NCI-H460 (cell line): ENCODE results near the gene SRCIN1. TPM values are rescaled to one million over a fixed set of nuclear protein-coding genes. Genes with fewer than 3 reads are reported as not detected.

ENCODE experiments used
- DNase-seq: peaks from one replicate; pipeline ENCODE4 v3.0.0-alpha.2; 2016; ENCODE audit warnings: low read depth; ENCODE audit errors: extremely low read depth
- total RNA-seq: library from RNA; depleted of rRNA; stranded (reverse); fragments of >200 nt; shearing (Covaris generic); gene quantifications from 2 replicates; pipeline ENCODE4 v1.2.3, GENCODE V29; 2014

SRCIN1 gene
- total RNA-seq, 1 experiment from 2014 or later, result 3.0 TPM

DNA sequence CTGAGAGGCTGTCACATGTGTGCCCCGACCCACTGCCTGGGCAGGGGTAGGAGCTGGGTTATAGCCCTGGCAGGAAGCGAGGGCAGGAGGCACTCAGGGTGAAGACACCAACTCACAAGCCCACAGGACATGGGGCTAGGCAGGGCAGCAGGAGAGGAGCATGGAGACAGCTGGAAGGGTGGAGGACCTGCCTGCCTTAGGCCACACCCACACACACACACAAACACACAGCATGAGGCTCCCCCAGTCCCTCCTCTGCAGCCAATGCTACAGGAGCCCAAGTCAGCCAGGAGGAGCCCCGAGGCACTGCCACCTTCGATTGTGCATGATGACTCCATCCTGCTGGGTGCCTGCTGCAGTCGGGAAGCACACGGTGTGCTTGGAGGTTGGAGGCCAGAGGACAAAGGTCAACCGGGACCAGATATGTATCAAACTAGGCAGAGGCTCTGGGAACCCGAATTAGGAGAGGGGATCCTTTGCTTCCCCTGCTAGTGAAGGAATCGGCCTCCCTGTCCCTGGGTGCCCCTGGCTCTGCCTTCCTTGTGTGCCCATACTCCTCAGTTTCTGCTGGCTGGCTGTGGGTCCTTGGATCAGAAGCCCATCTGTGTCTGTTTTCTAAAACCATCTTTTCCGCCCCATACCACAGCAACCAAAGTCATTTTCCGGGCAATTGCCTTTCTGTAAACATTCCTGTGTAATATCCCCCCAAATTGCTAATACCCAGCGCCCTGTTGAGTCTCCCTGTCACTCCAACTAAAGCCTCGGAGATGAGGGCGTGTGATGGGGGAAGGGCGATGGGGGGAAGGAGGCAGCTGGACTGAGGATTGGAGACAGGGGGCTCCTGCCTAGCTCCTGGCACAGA lies 20.5 kb downstream of the SRCIN1 start:
- no peak for DNase-seq

DNA sequence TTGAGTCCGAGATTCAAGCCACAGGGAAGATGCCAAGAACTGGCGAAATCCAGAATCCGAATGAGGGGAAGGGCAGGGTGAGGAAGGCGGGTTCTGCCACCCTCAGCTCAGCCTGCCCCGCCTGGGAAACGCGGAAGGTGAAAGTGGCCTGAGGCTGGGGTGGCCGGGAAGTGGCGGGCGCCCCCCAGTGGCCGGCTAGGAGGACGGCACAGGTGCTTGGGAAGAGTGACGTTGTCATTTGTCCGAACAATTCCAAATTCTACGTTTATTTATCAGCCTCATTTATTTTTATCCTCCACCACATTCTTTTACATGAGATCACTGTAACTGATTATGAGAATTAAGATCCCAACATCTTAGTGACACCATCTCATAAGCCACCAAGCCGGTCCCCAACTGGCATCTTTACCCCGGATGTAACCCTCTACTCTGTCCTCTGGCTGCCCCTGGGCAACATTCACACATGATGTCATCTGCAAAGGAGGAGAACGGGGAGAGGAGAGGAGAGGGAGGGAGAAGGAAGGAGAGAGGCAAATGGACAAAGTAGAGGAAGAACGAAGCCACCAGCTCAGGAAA lies 21.3 kb downstream of the SRCIN1 start:
- peak; percentile 66 for DNase-seq

DNA sequence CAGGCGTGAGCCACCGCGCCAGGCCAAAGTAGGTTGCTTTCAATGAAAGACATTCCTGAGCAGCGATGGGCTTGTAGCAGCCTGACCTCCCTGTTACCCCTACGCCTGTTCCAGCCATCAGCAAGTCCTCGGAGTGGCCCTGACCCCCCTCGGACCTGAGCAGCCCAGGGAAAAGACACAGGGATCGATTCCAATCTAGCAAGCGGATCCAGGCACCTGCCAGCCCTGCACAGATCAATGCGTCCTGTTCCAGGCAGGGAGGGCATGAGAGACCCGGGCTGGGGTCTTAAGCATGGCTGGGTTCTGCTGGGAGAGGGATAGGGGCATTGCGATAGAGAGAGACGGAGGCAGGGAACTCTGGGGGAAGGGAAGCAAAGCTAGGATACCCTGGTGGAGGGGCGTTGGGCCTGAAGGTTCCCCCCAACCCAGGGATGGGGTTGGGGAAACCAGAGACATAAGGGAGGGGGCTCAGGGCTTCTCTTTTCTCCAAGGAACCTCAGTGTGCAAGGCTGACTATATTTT lies 21.9 kb downstream of the SRCIN1 start:
- DNase-seq, result no peak

DNA sequence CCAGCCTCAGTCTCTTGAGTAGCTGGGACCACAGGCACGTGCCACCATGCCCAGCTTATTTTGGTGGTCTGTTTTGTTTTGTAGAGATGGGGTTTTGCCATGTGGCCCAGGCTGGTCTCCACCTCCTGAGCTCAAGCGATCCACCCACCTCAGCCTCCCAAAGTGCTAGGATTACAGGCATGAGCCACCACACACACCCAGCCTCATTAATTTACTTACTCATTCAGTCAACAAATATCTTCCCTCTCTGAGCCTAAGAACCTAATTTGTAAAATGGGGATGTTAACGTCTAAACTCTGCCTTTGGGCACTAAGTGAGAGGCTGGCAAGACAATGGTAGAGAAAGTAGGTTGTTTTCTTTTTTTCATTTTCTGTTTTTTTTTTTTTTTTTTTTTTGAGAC lies 22.6 kb downstream of the SRCIN1 start:
- no peak for DNase-seq

DNA sequence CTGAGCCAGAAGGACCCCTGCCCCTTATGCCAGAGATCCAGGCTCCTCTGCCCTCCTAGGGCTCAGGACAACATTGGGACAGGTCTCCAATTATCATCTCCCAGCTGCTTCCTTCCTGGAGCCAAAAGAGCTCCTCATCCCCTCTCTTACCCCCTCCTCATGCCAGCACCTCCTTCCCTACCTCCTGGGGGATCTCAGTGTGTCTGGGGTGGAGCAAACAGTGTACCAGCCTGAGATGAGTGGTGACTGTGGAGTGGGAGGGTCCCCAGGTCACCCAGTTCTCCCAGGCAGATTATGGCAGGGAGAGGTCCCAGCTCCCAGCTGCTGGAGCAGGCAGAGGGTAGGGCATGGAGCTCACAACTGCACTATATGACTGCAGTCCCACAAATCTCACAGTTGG lies 23.7 kb downstream of the SRCIN1 start:
- DNase-seq, result no peak

DNA sequence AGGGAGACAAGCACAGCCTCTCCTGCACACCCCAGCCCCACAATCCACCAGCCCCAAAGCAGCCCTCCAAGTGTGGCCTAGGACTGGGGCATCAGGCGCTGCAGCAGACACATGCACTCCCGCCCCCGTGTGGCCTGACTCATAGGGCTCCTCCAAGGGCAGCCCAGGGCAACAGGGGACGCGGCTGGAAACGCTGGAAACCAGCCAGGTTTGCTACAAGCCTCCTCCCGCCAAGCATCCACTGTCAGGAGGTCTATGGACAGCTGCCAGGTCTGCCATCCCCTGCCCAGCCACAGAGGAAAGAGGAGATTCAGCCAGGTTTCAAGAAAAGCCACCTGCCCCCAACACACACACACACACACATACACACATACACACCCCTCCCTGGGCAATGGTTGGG lies 25.8 kb downstream of the SRCIN1 start:
- no peak for DNase-seq

DNA sequence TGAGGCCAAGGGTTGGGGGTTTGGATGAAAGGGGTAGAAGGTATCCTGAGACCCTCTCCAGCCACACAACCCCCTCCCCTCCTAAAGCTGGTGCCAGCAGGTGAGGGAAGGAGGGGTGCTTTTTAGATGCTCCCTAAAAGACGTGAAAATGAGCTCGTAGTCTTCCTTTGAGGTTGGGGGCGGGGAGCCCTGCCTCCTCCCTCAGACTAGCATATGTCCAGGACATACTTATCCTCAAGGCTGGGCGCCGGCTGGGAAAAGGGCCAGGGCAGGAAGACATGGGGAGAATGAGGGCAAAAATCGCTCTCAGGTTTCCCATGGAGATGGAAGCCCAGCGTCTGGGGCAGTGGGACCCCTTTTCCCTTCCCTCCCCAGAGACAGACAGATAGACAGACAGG lies 26.7 kb downstream of the SRCIN1 start:
- no peak for DNase-seq

DNA sequence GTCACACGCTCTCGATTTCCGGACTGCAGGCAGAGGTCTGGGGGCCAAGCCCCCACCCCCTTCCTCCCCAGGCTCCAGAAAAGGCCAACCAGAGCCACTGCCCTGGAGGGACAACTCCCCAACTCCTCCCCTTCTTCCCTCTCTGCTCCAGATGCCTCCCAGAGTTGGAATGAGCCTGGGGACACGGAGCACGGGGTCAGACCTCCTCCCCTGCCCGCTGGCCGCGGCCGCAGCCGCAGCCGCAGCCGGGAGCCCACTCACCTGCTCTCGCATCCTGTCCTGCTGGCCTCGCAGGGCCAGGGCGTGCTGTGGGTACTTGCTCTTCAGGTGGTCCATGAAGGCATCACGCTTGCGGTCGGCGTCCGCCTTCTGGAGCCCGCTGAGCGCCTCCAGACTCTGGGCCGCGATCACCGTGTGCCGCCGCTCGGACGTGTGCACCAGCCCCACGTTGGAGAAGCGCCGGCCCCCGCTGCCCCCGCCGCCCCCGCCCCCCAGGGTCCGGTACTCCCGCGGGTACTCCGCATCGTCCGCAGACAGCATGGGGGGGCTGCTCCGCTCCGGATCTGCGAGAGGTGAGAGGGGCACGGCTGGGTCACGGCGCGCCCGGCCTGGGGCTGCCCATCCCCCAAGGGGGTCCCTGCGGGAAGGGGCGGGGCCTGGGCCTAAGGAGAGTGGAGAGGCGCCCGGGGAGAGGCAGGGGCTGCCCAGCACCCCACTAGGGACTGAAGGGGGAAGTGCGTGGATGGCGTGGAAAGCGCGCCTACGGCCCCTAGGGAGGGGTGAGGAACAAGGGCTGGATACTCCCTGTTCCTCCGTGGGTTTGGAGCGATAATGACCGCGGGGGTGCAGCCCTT lies 27.3 kb downstream of the SRCIN1 start:
- DNase-seq, result no peak

DNA sequence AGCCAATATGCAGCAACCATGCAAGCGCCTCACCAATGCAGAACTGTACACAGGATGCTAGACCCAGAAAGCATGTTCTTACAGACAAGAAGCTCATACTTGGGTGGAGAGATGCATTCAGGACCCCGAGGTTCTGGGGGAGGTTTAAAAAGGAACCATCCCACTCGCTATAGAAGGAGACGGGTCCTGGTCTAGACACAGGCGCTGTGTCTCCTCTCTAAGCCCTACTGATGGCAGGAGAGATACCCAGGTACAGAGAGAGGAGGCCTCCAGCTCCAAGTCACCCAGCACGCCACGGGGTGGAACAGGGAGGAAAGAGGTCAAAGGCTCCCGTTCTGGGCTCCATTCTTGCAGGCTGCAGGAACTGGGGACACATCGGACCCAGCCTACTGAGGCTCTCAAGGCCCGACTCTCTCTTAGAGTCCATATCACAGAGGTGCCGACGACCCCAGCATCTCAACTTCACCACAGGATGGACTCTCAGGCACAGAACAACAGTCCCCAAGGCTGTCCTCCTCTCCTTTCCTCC lies 28.0 kb downstream of the SRCIN1 start:
- no peak for DNase-seq

DNA sequence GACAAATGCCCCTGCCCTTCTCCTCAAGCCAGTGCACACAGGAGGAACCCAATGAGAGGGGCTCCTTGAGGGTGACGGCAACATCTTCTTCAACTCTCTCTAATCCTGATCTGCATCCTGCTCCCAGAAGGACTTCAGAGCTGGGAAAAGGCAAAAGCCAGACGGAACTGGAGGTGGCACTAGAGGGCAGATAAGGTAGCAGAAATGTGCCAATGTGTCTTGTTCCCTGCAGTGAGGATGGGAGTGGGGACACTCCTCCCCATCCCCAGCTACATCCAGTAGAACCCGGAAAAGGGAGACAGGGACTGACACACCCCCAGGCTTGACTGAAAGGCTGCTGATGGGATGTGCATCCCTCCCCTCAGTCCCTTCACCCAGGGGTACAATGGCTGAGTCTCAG lies 28.5 kb downstream of the SRCIN1 start:
- DNase-seq, result no peak

DNA sequence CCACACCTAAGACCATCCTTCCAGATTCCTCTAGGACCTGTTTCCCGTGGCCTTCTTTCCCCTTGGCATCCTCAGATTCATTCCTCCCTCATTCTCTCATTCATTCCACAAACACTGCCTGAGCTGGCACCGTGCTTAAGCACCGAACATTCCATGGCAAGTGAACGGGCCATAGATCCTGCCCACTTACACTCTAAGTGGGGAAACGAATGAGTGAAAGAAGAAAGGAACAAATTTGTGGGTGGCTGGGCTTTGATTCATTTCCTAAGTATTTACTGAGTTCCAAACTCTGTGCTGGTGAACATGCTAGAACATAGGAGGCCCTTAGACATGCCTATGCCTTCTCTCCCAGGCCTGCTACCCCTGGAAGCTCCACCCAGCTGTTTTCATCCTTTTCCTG lies 30.0 kb downstream of the SRCIN1 start:
- no peak for DNase-seq

DNA sequence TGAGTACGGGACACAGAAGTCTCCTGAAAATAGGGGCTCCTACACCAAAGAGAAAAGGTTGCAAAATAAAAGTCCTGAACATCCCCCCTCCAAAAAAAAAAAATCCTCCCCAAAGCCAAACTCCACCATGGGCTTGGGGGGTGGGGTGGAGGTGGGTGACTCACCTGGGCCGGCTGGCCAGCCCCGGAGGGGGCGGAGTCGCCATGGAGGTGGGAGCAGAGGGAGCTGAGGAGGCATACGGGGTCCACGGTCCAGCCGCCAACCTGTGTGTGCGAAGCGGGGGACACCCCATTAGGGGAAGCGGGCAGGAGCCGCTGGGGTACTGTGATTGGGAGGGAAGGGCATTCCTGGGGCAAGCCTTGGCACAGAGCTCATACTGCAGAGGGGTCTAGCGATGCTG lies 31.0 kb downstream of the SRCIN1 start:
- no peak for DNase-seq

DNA sequence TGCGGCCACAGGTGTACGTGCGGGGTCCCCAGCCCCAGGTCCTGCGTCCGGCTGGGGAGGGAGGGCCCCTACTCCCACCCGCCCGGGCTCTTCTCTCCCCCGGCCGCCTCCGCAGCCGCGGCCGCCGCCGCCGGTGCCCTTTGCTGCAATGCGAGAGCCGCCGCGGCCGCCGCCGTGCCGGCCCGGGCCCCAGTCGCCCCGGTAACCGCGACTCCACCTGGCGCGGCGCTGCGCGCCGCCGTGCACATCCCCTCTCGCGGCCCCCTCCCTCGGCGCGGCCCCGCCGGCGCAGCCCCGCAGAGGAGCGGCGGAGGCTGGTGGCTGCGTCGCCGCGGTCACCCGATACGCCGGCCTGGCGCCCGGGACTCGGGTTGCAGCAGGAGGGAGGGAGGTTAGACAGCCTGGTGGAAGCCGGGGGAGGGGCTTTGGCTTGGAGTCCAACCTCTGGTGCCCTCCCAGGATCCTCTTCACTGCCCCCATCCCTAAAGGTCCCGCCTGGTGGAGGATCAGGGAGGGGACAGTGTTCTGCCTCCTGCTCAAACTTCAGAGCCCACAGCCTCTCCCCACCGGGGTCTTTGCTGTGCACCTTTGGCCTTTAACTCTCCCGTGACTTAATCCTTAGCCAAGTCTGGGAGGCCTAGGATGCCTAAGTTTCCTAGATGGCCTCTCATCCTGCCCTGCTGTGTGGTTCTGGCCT lies 32.9 kb downstream of the SRCIN1 start:
- DNase-seq, result no peak

DNA sequence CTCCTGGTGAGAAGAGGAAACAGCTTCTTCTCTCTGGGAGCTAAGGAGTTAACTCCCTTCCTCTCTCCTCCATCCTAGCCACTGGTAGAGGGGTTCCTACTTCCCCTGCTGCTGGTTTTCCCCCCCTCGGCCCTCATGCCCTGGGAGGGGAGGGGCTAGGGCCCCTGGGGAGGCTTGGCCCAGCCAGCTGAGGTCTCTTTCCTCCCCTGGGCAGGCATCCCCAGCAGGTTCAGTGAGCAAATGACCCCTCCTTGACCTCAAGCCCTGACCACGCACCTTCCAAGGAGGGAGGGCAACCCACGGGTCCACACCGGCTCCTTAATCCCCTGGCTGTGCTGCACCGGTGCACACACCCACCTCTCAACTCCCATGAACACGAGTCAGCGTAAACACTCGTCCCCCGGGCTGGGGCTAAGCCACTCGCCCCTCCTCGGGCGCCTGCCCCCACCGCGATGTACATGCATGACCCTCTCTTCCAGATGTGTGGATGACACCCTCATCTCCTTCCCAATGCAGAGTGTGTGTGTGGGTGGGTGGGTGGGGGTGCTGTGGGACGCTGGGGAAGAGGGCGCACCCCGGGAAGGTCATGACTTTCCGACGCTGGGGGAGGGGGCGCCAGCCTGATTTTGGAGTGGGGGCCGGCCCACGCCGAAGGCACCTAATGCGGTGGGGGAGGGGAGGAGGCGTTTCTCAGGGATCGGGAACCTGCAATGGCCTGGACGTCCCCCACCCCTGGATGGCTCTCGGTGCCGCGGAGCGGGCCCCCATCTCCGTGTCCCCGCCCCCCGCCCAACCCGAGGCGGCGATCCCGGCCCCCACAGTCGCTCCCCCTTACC lies 33.7 kb downstream of the SRCIN1 start:
- no peak for DNase-seq

DNA sequence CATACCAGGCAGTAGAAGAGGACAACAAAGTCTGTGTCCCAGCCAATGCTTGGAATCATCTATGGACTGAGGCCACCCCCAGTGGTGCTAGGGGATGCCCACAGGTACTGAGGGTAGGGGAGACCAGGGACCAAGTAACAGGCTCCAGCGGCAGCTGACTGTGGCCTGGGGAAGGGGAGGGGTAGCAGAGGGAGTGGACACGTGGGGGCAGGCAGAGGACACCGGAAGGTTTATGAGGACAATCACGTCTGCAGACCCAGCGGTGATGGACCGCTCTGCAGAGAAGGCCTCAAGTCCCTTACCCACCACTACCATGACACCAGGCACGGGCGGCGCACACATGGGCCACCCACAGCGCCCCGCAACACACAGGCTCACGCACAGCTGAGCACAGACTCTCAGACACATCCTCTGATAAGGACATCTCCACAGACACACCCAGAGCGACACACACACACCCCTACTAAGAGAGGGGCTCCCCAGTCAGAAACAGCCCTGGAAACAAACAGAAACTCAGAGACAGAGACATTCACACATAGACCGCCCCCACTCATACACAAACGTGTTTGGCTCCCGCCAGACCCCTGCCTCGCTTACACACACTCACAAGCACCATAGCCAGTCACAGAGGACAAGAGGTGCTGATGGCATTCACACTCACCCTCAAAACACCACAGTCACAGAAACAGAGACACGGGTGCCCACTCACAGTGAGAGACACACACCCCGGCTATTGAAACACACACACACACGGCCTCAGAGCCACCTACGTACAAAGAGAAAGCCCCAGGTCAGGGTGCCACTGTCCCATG lies 35.8 kb downstream of the SRCIN1 start:
- DNase-seq, result no peak

DNA sequence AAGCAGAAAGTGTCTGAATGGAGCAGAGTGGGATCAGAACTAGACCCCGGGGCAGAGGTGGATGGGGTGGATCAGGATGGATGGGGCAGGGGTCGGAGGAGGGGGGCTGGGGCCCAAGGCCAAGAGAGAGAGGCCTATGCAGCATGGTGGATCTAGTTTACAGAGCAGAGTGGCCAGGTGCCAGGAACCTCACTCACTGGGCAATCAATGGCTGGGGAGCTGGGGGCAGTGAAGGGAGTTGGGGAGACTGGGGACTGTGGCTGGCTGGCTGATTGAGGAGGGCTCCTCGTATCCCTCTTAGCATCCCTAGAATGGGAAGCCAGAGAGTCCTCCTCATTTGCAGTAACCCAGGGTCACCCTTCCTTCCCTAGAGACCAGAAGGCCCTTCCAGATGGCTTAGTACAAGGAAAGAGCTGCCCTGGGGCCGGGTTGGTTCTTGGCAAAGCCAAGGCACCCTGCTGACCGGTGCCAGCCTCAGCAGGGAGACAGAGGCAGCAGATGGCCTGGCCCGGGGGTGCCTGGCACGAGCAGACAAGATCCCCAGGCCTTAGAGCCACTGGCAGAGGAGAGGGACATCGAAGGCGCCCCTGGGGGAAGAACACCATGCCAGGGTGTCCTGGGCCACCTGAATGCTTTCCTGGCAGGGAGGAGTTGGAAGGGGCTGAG lies 36.8 kb downstream of the SRCIN1 start:
- no peak for DNase-seq

DNA sequence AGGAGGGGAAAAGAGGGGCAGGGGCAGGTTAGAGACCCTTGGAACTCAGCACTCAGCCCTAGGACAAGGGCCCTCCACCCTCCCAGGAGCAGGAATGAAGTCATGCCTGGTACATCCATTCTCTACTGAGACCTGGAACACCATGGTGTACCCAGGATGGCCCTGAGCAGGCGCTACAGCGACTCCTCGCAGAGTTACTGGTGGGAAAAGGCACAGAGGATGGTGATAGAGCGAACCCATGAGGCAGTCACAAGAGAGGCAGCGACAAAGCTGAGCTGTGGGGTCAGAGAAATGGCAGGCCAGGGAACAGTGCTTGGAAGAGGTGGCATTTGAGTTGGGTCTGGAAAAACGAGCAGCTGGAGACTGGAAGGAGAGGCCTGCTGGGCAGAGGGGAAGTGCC lies 37.5 kb downstream of the SRCIN1 start:
- no peak for DNase-seq

DNA sequence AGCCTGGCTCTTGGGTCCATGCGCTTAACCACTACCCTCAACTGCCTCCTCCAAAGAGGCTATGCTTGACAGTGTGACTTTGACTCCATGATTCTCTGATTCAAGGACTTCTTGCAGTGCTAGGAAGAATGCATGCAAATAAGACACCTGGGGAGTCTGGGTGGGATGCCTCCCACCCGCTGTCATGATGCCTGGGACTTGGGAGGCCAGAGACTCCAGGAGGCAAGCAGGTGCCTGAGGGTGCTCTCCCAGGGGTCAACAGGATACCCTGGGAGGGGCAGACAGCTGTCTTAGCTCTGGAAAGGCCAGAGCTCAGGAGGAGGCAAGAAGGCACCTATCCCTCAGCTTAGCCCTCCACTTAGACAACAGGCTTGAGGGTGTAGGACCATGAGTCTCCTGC lies 38.4 kb downstream of the SRCIN1 start:
- DNase-seq, result no peak
